Astrocyte of the spinal cord (primary cell): ENCODE measurements around the gene RAB11FIP4.

Source experiments
- DNase-seq: peaks from one replicate; pipeline ENCODE4 v3.0.0; 2011; ENCODE audit warnings: low read depth, low spot score
- H3K4me3 ChIP-seq: 2 replicates; pipeline ENCODE4 v1.5.1; 2011; ENCODE audit warnings: low read depth, mild to moderate bottlenecking, low read length, moderate library complexity
- CTCF ChIP-seq: IDR thresholded peaks from 2 replicates; pipeline ENCODE4 v1.5.1; 2012; ENCODE audit warnings: low read depth, mild to moderate bottlenecking, low read length, inconsistent platforms
- in situ Hi-C: cut with HindIII; loops from 2 replicates; pipeline ENCODE4 v1.10.0; 2017; ENCODE audit warnings: low sequenced_read_pairs

RAB11FIP4 gene

DNA sequence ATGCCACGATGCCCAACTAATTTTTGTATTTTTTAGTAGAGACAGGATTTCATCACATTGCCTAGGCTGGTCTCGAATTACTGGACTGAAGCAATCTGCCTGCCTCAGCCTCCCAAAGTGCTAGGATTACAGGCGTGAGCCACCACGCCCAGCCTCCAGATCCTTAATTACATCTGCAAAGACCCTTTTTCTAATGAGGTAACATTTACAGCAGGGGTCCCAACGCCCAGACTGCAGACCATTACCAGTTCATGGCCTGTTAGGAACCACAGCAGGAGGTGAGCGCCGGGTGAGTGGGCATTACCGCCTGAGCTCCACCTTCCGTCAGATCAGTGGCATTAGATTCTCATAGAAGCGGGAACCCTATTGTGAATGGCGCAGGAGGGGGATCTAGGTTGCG is 4.0 kb upstream of the RAB11FIP4 start:
- in situ Hi-C loops = no loop called here
- no peak for DNase-seq
- TF ChIP-seq CTCF = no peak
- H3K4me3 ChIP-seq = no peak overlapping the region

- no peak for TF ChIP-seq CTCF
- in situ Hi-C loops = no loop called here
- H3K4me3 ChIP-seq = no peak overlapping the region
- DNase-seq = no peak
Measured at GRCh38 chr17:31388351-31388750, 3.1 kb upstream of the RAB11FIP4 start.

DNA sequence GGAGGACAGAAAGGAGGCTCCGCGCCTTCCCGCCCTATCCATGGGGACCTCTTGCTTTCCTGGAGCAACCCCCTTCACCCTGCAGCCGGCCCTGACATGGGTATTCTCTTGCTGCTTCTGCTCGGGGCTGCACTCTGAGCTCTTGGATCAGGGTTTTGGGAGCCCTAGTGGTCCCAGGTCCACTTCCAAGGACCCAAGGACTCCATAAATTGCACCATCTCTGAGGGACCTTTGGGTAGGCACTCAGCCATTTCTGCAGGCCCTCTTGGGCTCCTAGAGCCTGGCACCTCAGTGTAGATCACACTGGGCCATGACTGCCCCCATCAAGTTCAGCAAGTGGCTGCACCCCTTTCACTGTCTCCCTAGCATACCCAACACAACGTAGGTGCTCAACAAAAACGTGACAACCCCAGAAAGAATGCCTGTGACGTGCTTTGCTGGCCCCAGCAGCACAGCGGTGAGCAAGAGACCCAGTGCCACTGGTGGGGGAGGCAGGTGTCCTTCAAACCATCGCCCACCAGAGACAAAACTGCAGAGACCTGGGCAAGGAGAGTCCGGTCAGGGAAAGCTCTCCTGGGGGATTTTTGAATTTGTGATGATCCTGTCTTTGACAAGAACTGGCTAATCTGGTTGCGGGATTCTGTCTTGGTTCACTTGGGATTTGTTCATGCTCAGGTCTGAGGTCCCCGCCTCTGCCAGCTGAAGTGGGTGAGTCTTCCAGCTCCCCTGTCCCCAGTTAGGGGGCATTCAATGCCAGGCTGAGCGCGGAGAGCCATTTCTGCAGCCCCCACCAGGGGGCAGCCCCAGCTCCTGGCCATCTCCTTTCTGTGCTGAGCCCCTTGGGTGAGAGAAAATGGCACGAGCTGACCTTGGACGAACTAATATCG is 2.5 kb upstream of the RAB11FIP4 start:
- in situ Hi-C loops = no loop called here
- no peak for DNase-seq
- peak; percentile 90 for TF ChIP-seq CTCF
- no peak overlapping the region for H3K4me3 ChIP-seq

DNA sequence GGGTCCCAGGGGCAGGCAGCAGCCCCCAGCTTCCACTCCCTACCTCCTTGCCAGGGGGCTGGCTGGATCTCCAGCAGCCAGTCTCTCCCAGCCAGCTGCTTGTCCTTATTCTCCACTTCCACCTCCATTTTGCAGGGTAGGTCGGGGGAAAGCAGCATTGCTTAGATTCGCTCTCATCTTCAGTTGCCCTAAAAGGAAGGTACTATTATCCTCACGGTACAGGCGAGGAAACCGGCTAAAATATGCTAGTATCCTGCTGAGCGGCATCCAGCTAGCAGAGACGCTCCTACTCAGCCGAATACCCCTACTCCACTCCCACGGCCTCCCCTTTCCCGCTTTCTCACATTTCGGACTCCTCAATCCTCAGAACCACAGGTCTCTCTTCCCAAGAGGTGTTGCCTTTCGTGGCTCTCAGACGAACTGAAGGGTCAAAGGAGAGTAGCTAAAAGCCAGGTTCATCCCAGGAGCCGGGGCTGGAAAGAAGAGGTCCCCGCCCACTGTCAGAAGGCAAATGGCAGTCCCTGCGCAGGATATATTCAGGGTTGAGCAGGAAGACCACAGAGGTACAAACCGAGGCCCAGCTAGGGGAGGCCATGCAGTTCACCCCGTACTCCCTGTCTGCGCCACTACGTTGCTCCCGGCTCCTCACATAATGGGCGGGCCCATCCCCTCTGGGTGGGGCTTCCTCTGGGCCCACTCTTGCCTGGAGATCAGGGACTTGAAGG is 1.7 kb upstream of the RAB11FIP4 start:
- H3K4me3 ChIP-seq = no peak overlapping the region
- in situ Hi-C loops = no loop called here
- TF ChIP-seq CTCF = no peak
- DNase-seq = no peak

- no peak overlapping the region for H3K4me3 ChIP-seq
- no peak for DNase-seq
- in situ Hi-C loops = no loop called here
- no peak for TF ChIP-seq CTCF
Measured at GRCh38 chr17:31390426-31390747, 1.1 kb upstream of the RAB11FIP4 start.

DNA sequence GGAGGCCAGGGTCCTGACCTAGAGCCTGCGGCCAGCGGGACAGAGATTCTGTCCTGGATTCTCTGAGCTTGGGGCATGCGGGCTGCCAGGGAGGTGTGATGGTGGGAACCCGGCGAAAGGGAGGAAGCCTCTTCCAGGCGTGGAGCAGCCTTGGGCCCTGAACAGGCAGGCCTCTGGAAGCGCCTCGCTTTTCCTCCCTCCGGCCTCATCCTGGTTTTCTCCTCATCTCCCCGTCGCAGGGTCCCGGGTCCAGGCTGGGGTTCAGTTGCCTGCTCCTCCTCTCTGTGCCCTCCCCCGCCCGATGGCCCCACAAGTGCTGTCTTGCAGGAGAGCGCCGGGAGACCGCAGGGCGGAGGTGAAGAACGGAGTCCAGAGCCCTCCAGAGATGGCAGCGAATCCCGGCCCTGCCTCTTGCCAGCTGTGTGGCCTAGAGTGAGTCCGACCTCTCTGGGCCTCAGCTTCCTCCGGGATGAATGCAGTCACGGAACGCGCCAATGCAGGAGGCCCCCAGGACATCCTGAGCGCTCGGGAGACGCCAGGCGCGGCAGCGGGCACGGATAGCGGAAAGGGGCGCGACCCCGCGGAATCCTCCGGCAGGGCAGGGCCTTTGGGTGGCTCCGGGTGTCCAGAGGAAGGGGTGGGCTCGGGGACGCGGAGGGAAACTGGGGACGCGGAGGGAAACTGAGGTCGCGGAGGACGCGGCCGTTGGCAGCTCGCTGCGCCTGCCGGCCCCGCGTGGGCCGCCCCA is 553 bp upstream of the RAB11FIP4 start:
- TF ChIP-seq CTCF = no peak
- in situ Hi-C loops = no loop called here
- H3K4me3 ChIP-seq = peak overlapping the region; percentile 24
- DNase-seq = no peak
